TTC549 (cell line): Measurements from ENCODE around the gene PRPF19.
A peak's percentile ranks its signal among the peaks of the same experiment; 100 is the strongest.

Experiments used
- FAIRE-seq: peaks from 2 replicates; lab custom pipeline; 2012; peaks lifted over from hg19 to GRCh38; lab: Jason Lieb, UNC

Gene PRPF19

DNA sequence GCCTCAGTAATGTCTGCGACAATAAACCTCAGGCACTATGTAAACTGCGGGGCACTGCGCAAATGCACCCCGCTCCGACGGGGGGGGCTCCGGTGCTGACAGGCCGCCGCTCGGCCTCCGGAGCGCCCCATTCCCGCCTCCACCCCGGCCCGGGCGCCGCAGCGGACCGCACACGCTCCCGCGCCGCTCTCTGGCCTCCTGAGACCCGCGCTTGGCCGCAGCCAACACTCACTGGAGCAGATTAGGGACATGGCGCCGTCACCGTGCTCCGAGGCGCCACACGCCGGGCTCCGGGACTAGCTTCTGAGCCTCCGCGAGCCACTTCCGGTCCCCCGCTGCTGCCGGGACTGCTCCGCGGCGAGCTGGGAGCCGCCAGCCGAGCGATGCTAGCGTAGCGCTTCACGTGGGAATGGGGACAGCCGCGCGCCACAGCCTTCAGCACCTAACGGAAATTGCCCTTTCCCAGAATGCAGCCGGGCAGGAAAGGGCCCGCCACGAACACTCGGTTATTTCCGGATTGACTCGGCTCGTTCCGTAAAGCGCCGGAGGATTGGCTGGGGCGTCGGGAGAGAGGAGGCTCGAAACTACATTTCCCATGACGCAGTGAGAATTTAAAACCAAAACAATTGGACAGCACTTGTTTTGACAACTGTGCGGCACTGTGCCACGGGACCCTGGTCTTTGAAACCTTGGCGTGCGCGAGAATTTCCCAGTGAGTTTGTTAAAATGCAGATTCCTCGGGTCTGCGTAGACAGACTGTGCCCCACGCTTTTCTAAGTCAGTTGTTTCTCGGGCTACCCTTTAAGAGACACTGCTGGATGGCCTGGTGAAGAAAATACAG lies at the start of gene PRPF19:
TSS of gene PRPF19 (minus strand) at position 454 of the 841 bp plus-strand sequence. CDS start at position 251, 203 bp downstream.
- peak; percentile 93 for FAIRE-seq

DNA sequence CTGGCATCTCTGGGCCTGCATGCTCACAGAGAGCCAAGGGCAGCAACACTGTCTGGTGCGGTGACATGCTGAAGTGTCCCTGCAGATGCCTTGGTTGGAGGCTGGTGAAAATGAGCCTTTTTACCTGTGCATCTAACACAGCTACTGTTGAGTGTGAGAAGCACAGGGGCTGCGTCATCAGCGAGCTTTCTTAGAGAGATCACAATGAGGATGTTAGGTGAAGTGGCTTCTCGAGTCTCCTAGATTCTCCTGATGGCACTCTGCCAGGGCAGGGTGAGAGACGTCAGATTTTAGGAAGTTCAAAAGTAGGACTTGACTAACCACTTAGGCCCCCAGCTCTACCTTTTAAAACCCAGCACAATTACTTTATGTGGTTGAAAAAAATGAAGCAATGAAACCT lies 49.2 kb upstream of the PRPF19 start:
- FAIRE-seq: no peak

GRCh38 chr11:60954421-60954820 lies 48.0 kb upstream of the PRPF19 start:
- no peak for FAIRE-seq

- no peak for FAIRE-seq
Measured at GRCh38 chr11:60953781-60954180, 47.4 kb upstream of the PRPF19 start.

GRCh38 chr11:60952742-60953170 lies 46.4 kb upstream of the PRPF19 start:
- FAIRE-seq: no peak

DNA sequence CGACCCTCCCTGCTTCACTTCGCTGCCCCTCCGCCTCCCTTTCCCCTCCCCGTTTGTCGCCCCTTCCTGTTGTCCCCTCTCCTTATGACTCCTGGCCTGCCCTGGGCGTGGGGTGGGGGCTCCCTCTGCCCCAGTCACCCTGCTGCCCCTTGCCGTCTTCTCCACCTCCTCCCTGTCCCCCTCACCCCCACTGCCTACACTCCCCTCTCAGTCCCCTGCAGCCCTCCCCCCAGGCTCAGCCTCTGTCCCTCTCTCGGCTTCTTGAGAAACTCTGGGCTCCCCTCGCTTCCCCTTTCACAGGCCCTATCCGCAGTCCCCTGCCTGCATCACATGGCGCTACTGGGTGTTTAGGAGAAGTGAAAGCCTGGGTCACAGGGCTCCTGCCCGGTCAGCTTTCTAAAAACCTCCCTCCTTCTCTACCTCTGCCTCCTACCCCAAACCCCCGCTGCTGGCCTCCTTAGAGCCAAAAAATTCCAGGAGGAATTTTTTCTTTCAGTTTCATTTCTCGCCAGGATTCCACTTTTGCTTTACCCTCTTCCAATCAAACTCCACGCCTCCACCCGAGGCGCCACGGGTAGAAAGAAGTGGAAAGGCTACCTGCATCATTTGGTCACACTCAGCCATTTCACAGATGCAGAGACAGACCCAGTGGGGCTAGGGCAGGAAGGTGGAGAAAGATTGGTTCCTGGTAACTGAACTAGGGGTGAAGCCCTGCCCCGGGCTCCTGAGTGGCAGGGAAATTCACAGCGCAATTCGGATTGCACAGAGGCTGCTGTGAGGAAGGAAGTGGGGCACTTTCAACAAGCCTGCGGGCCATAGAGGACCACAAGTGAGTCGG lies 45.7 kb upstream of the PRPF19 start, which contains the start of gene SLC15A3:
TSS of gene SLC15A3 (minus strand) at position 273 of the 838 bp plus-strand sequence. CDS start 625 bp downstream, outside the sequence.
- FAIRE-seq: no peak

DNA sequence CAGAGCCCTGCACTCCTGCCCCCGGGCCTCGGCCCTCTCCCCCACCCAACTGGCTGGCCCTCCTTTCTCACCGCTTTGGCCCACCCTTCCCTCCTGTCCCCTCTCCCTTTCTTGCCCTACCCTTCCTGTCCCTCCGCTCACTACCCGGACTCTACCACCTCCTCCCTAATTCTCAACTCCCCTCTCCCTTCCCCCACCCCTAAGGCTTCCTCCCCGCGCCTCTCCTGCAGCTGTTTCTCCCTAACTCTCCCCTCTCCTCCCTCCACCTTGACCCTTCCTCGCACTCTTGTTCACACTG lies 45.2 kb upstream of the PRPF19 start:
- FAIRE-seq: no peak

- no peak for FAIRE-seq
Measured at GRCh38 chr11:60950933-60951605, 44.7 kb upstream of the PRPF19 start.

DNA sequence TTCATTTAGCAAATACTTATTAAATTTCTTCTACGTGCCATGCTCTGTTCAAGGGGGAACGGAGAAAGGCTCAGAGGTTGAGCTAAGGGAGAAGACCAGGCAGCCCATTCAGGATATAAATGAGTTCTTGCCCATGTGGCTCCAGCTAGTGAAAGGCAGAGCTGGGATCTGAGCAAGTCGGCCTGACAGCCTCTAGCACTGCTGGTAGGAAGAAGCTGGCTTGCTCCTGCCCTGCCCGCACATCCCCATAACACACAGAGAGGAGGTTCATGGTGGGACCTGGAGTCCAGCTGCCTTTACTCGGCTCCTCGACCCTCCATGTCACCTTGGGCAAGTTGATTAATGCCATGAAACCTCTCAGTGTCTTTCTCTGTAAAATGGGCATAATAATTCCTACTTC lies 43.6 kb upstream of the PRPF19 start:
- no peak for FAIRE-seq

DNA sequence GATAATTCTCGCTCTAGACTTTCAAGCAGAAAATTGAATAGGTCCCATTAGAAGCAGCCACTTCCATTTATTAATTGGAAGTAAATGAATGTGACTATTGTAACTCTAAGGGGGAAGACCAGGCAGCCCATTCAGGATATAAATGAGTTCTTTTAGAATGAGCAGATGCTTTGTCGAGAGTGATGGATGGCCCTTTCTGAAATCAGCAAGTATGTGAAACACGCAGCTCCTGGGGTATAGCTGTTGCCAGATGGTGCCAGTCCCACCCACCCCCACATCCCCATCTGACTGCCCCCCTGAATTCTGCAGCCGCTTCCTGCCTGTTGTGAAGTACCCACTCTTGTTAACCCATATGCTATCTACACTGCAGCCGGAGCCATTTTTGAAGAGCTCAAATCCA lies 41.9 kb upstream of the PRPF19 start:
- FAIRE-seq: no peak

DNA sequence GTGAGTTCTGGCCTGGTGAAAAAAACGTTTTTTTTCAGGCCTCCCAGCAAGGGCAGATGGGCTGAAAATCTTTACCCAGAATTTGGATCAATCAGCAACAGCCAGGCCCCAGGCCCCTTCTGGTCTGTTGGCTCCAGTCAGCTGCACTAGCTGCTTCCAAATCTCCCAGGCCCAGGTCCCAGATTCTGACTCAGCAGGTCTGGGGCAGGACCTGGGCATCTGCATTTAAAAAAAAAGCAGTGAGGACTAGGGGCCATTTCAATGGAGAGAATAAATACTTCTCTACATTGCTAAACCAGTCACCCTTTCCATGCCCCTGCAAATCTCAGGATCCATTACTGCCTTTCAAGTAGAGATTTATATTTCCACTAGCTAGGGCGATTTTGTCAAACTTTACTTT lies 41.3 kb upstream of the PRPF19 start:
- FAIRE-seq: no peak

GRCh38 chr11:60946601-60947264 lies 40.3 kb upstream of the PRPF19 start:
- no peak for FAIRE-seq

DNA sequence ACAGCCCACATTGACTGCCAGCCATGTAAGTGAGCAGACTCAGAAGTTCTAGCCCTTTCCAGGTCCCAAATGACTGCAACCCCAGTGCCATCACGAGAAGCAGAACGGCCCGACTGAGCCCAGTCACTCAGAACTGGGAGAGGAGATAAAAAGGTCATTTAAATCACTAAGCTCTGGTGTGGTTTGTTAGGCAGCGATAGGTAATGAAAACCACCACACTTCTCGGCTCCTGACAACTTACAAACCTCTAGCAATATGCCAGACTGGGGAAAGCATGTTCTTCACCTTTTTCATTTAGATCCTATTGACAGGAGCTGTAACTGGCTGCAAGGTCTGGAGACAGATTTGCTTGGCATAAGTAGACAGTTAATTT lies 38.9 kb upstream of the PRPF19 start:
- FAIRE-seq: no peak

- no peak for FAIRE-seq
Measured at GRCh38 chr11:60944490-60945294, 38.3 kb upstream of the PRPF19 start.

- FAIRE-seq: no peak
Measured at GRCh38 chr11:60942970-60943565, 36.7 kb upstream of the PRPF19 start.

- no peak for FAIRE-seq
Measured at GRCh38 chr11:60942219-60942618, 35.8 kb upstream of the PRPF19 start.

DNA sequence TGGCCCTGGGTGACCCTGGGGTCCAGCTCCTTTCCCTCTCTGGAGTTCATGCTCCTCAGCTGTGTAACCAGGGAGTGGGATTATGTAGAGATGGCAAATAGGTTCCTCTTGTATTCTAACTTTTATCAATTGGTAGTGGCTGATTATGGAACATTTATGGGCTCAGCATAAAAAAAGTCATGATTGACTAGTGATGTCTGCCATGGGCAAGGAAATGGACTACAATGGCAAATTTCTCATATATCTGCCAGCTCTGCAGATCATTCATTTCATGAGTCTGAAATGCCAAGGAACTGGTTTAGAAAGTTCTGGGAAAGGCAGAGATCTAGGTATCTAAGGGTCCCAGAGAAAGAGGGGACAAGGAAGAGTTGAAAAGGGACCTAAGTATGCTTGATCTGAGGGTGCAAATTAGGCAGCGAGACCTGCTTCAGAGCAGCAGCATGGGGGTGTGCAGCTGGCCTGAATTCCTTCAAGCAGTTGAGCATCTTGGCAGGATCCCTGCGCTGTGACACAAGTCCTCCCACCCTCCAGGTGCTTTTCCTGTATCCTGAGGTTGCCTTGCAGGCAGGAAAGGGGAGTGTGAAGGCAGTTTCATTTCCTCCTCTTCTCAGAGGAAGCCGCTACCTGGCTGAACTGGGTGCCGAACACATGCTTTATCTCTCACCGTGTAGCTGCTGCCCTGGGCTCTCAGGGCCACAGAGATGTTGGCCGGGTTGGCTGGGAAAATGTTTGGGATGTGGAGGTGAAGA lies 35.2 kb upstream of the PRPF19 start:
- FAIRE-seq: no peak

DNA sequence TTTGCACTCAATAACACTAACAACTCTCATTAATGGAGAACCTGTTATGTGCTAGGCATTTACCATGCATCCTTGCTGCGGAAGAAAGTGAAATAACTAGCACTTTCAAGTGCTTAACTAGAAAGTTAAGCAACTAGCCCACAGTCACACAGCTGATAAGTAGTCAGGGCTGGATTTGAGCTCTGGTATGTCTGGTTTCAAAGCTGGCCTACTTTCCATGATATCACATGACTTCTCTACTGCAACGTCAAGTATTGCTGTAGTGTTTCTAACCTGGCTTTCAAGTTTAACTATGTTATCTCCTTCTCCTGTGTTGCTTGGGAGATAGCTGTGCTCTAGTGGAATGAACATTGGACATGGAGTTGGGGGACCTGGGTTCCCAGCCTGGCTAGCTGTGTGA lies 33.5 kb upstream of the PRPF19 start:
- FAIRE-seq: no peak

DNA sequence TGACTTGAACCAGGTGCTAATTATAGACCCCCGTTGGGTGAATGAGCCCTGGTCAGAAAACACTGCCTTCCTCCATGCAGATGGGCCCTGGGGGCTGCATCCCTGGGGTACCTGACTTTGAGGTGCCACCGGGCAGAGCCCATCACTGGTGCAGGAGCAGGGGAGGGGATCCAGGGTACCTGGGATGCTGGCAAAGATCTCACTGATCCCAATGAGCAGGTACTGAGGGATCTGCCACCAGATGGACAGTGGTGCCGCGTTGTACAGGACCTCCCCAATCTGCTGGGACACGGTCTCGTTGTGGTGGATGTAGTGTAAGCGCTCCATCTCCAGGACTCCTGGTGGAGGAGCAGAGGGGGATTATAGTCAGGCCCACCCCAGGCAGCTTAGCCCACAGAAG lies 32.9 kb upstream of the PRPF19 start:
- no peak for FAIRE-seq

DNA sequence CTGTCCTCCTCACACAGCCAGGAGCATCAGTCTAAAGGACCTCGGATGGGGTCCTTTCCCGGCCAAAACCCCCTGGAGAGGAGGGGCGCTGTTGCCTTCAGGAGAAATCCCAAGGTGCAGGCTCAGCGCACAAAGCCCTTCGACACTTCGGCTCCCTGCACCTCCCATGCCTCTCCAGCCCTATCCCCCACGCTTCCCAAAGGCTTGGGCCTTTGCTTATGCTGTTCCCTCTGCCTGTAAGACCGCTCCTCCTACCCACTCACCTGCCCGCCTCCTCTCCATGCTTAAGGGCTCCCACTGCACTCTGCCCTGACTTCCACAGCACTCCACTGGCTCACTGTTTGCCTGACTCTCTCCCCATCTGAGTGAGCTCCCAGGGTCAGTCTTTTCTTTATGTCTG lies 32.1 kb upstream of the PRPF19 start:
- FAIRE-seq: no peak
